ENCODE measurements around the gene PCDH9. TPM values are rescaled to one million over a fixed set of nuclear protein-coding genes. Genes with fewer than 3 reads are reported as not detected.

PCDH9 gene
- total RNA-seq, 1 experiment from 2014 or later = 5.8 TPM

GRCh38 chr13:66402066-66402465, 828.1 kb downstream of the PCDH9 start:
- no peak for DNase-seq (ENCODE audit: low spot score)
- no peaks in the 10 kb centered on the region for H3K36me3 ChIP-seq (ENCODE audit: insufficient read depth, low read length, poor library complexity, severe bottlenecking)
- ChIA-PET CTCF (no interaction called here), POLR2A (ENCODE audit: low non-redundant PET) (no interaction called here)
- no peaks in the 10 kb centered on the region for H3K27me3 ChIP-seq (replicated peaks; ENCODE audit: insufficient read depth, low read depth, low read length, poor library complexity)
- BruUV-seq (replicated peaks) = no TSS peak
- H3K27ac ChIP-seq (ENCODE audit: low read depth, low read length, poor library complexity, severe bottlenecking) = no peak overlapping the region
- no peak overlapping the region for H3K4me3 ChIP-seq (ENCODE audit: low read depth, low read length, poor library complexity, severe bottlenecking)
- H3K4me1 ChIP-seq (ENCODE audit: insufficient read depth, low read length, poor library complexity, severe bottlenecking) = no peaks in the 10 kb centered on the region
- H3K9me3 ChIP-seq (ENCODE audit: low read depth, low read length, poor library complexity, severe bottlenecking) = no peaks in the 10 kb centered on the region
- intact Hi-C loops (cut with micrococcal nuclease; ENCODE audit: unreplicated experiment) = no loop called here
- TF ChIP-seq CTCF (conservative IDR thresholded peaks at IDR 0.05; ENCODE audit: low read depth, low read length) = no peak
- TF ChIP-seq EZH2 (IDR thresholded peaks at IDR 0.05; ENCODE audit: borderline replicate concordance, low read depth, low read length, poor library complexity, severe bottlenecking) = no peak

- Histone ChIP-seq H3K27ac (ENCODE audit: low read depth, low read length, poor library complexity, severe bottlenecking) (no peak overlapping the region), H3K36me3 (ENCODE audit: insufficient read depth, low read length, poor library complexity, severe bottlenecking) (no peaks in the 10 kb centered on the region), H3K9me3 (ENCODE audit: low read depth, low read length, poor library complexity, severe bottlenecking) (no peaks in the 10 kb centered on the region), H3K27me3 (replicated peaks; ENCODE audit: insufficient read depth, low read depth, low read length, poor library complexity) (no peaks in the 10 kb centered on the region), H3K4me3 (ENCODE audit: low read depth, low read length, poor library complexity, severe bottlenecking) (no peak overlapping the region), H3K4me1 (ENCODE audit: insufficient read depth, low read length, poor library complexity, severe bottlenecking) (no peaks in the 10 kb centered on the region)
- DNase-seq (ENCODE audit: low spot score) = no peak
- intact Hi-C loops (cut with micrococcal nuclease; ENCODE audit: unreplicated experiment) = no loop called here
- ChIA-PET CTCF (no interaction called here), POLR2A (ENCODE audit: low non-redundant PET) (no interaction called here)
- BruUV-seq (replicated peaks) = no TSS peak
- no peak for TF ChIP-seq EZH2 (IDR thresholded peaks at IDR 0.05; ENCODE audit: borderline replicate concordance, low read depth, low read length, poor library complexity, severe bottlenecking)
- TF ChIP-seq CTCF (conservative IDR thresholded peaks at IDR 0.05; ENCODE audit: low read depth, low read length) = no peak
These were observed 829.8 kb downstream of the PCDH9 start for GRCh38 chr13:66400292-66400691.

GRCh38 chr13:66399873-66400272, 830.3 kb downstream of the PCDH9 start:
- H3K4me3 ChIP-seq (ENCODE audit: low read depth, low read length, poor library complexity, severe bottlenecking) = no peak overlapping the region
- no peaks in the 10 kb centered on the region for H3K36me3 ChIP-seq (ENCODE audit: insufficient read depth, low read length, poor library complexity, severe bottlenecking)
- no peaks in the 10 kb centered on the region for H3K4me1 ChIP-seq (ENCODE audit: insufficient read depth, low read length, poor library complexity, severe bottlenecking)
- no peak for TF ChIP-seq CTCF (conservative IDR thresholded peaks at IDR 0.05; ENCODE audit: low read depth, low read length)
- no peak for TF ChIP-seq EZH2 (IDR thresholded peaks at IDR 0.05; ENCODE audit: borderline replicate concordance, low read depth, low read length, poor library complexity, severe bottlenecking)
- CTCF ChIA-PET = no interaction called here
- no TSS peak for BruUV-seq (replicated peaks)
- intact Hi-C loops (cut with micrococcal nuclease; ENCODE audit: unreplicated experiment) = no loop called here
- no peak overlapping the region for H3K27ac ChIP-seq (ENCODE audit: low read depth, low read length, poor library complexity, severe bottlenecking)
- no peaks in the 10 kb centered on the region for H3K9me3 ChIP-seq (ENCODE audit: low read depth, low read length, poor library complexity, severe bottlenecking)
- no peak for DNase-seq (ENCODE audit: low spot score)
- POLR2A ChIA-PET (ENCODE audit: low non-redundant PET) = no interaction called here
- no peaks in the 10 kb centered on the region for H3K27me3 ChIP-seq (replicated peaks; ENCODE audit: insufficient read depth, low read depth, low read length, poor library complexity)

All from A673 (cell line).